Ascending aorta (tissue), 2 donors: ENCODE results near the gene POMT1. TPM values are rescaled to one million over a fixed set of nuclear protein-coding genes. Genes with fewer than 3 reads are reported as not detected.
A peak's percentile ranks its signal among the peaks of the same experiment; 100 is the strongest.

Source experiments
- DNase-seq, 2 donors: peaks; one replicate each; pipeline ENCODE4 v3.0.0-alpha.2; 2019; ENCODE audit warnings: low spot score in 2 of 2
- H3K27ac ChIP-seq, 2 donors: fragments of 200-600 bp; sonication (generic); one replicate each; pipeline ENCODE4 v1.5.1; 2016 to 2017; ENCODE audit warnings: mild to moderate bottlenecking in 1 of 2
- H3K27me3 ChIP-seq: fragments of 200-600 bp; sonication (generic); one replicate; pipeline ENCODE4 v1.5.1; 2017
- H3K36me3 ChIP-seq, 2 donors: fragments of 200-600 bp; sonication (generic); one replicate each; pipeline ENCODE4 v1.5.1; 2016
- H3K4me1 ChIP-seq, 2 donors: fragments of 200-600 bp; sonication (generic); one replicate each; pipeline ENCODE4 v1.5.1; 2016 to 2017; ENCODE audit warnings: mild to moderate bottlenecking in 1 of 2
- H3K4me3 ChIP-seq, 2 donors: fragments of 200-600 bp; sonication (generic); one replicate each; pipeline ENCODE4 v1.5.1; 2016 to 2017; ENCODE audit warnings: mild to moderate bottlenecking in 1 of 2
- H3K9me3 ChIP-seq, 2 donors: fragments of 200-600 bp; sonication (generic); one replicate each; pipeline ENCODE4 v1.5.1; 2016
- intact Hi-C: fragments of 100-400 bp; cut with DNase I; formaldehyde crosslinking; loops from one replicate; pipeline ENCODE4 v1.15.1; 2023
- total RNA-seq: library from RNA; depleted of rRNA; stranded (reverse); fragments of >200 nt; gene quantifications from one replicate; pipeline ENCODE4 v1.1.0, GENCODE V29; 2016
- TF ChIP-seq, protein P1 (sequence below), 3 experiments: fragments of 200-600 bp in 2 of 3; fragments of 450-650 bp in 1 of 3; sonication (generic) in 2 of 3; IDR thresholded peaks; one replicate each; pipeline ENCODE4 v1.5.1; 2016 to 2019; ENCODE audit warnings: antibody characterized with exemption in 3 of 3, mild to moderate bottlenecking in 1 of 3, moderate library complexity in 1 of 3

The POMT1 gene
- total RNA-seq, 1 donor from 2014 or later, result 128 TPM

DNA sequence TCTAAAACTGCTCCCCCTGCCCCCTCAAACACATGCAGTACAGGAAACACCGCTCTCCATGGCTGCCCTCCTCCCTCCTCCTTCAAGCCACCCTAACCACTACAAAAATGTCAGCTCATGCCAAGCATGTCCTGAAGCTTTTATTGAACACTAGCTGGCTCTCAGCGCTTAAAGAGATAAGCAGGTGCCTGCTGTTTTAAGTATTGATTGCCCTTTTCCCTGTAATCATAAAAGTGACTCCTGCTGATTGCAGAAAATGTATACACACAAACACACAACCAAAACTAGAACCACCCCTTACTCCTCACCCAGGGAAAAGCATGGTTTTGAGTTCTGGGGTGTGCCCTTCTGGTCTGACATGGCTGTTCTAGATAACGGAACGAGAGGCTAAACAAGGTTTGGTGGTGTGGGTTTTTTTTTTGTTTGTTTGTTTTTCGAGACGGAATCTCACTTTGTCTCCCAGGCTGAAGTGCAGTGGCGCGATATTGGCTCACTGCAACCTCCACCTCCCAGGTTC is 32.1 kb downstream of the POMT1 start:
- no peak for DNase-seq
- Histone ChIP-seq H3K4me1 (peaks cover 8 to 11% of the 10 kb centered on the region in 2 donors), H3K27me3 (no peaks in the 10 kb centered on the region), H3K9me3 (no peaks in the 10 kb centered on the region), H3K27ac (no peak overlapping the region), H3K36me3 (peaks cover 3 to 5% of the 10 kb centered on the region in 2 donors), H3K4me3 (no peak overlapping the region)
- TF ChIP-seq, protein P1, sequence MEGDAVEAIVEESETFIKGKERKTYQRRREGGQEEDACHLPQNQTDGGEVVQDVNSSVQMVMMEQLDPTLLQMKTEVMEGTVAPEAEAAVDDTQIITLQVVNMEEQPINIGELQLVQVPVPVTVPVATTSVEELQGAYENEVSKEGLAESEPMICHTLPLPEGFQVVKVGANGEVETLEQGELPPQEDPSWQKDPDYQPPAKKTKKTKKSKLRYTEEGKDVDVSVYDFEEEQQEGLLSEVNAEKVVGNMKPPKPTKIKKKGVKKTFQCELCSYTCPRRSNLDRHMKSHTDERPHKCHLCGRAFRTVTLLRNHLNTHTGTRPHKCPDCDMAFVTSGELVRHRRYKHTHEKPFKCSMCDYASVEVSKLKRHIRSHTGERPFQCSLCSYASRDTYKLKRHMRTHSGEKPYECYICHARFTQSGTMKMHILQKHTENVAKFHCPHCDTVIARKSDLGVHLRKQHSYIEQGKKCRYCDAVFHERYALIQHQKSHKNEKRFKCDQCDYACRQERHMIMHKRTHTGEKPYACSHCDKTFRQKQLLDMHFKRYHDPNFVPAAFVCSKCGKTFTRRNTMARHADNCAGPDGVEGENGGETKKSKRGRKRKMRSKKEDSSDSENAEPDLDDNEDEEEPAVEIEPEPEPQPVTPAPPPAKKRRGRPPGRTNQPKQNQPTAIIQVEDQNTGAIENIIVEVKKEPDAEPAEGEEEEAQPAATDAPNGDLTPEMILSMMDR (IDR thresholded peaks at IDR 0.05), result no peak
- intact Hi-C loops, result loop anchor here (5.0 kb wide), 1 partner anchor 208 kb away; the partner anchor contains the start of gene RAPGEF1

DNA sequence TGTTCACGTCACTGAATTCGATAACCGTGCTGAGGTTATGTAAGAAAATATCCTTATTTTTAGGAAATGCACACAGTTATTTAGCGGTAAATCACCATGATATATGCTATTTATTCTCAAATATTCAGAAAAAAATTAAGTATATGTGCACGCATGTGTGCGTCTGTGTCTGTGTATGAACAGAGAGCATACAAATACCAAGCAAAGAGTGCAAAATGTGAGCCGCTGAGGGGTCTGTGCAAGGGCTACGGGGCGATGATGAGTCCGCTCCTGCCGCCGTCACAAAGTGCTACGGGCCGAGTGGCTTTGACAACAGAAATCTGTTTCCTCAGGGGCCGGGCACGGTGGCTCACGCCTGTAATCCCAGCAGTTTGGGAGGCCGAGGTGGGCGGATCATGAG is 35.2 kb downstream of the POMT1 start:
- H3K27me3 ChIP-seq, result no peaks in the 10 kb centered on the region
- no peak for DNase-seq
- H3K4me3 ChIP-seq, result no peak overlapping the region
- intact Hi-C loops, result no loop called here
- H3K27ac ChIP-seq, result no peak overlapping the region
- peaks cover 3 to 10% of the 10 kb centered on the region in 2 donors for H3K9me3 ChIP-seq
- no peaks in the 10 kb centered on the region for H3K36me3 ChIP-seq
- H3K4me1 ChIP-seq, result no peaks in the 10 kb centered on the region
- TF ChIP-seq, protein P1 (IDR thresholded peaks at IDR 0.05), result no peak

DNA sequence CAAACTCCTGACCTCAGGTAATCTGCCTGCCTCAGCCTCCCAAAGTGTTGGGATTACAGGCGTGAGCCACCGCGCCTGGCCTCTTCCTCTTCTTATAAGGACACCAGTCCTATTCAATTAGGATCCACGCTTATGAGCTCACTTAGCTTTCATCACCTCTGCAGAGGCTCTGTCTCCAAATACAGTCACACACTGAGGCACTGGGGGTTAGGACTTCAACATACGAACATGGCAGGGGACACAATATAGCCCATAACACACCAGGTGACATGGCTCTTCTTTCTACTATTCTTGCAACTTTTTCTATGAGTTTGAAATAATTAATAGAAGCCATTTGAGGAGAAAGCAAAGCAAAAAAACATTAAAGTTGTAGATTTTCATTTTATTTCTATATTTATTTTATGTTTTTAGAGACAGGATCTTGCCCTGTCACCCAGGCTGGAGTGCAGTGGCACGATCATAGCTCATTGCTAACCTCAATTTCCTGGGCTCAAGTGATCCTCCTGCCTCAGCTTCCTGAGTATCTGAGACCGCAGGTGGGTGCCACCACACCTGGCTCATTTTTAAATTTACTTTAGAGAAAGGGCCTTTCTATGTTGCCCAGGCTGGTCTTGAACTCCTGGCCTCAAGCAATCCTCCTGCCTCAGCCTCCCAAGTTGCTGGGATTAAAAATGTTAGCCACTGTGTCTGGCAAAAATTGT is 36.7 kb downstream of the POMT1 start:
- TF ChIP-seq, protein P1 (IDR thresholded peaks at IDR 0.05), result no peak
- intact Hi-C loops, result no loop called here
- no peaks in the 10 kb centered on the region for H3K36me3 ChIP-seq
- no peak overlapping the region for H3K27ac ChIP-seq
- DNase-seq, result no peak
- no peak overlapping the region for H3K4me3 ChIP-seq
- H3K9me3 ChIP-seq, result peaks cover 10 to 24% of the 10 kb centered on the region in 2 donors
- no peaks in the 10 kb centered on the region for H3K4me1 ChIP-seq
- H3K27me3 ChIP-seq, result no peaks in the 10 kb centered on the region

DNA sequence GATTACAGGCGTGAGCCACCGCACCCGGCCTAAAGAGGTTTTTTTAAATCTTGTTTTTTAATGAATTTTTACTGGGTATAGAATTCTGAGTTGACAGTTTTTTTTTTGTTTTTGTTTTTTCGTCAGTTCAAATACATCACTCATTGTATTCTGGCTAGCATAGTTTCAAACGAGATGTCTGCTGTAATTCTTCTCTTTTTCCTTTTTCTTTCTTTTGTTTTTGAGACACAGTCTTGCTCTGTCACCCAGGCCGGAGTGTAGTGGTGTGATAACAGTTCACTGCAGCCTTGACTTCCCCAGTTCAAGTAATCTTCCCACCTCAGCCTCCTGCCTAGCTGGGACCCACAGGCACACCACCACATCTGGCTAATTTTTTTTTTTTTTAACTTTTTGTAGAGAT is 40.4 kb downstream of the POMT1 start:
- H3K27me3 ChIP-seq, result no peaks in the 10 kb centered on the region
- no peak overlapping the region for H3K27ac ChIP-seq
- DNase-seq, result no peak
- no peaks in the 10 kb centered on the region for H3K36me3 ChIP-seq
- H3K4me3 ChIP-seq, result no peak overlapping the region
- peaks cover 0 to 11% of the 10 kb centered on the region in 2 donors for H3K4me1 ChIP-seq
- intact Hi-C loops, result no loop called here
- TF ChIP-seq, protein P1 (IDR thresholded peaks at IDR 0.05), result no peak
- peaks cover 10 to 26% of the 10 kb centered on the region in 2 donors for H3K9me3 ChIP-seq

DNA sequence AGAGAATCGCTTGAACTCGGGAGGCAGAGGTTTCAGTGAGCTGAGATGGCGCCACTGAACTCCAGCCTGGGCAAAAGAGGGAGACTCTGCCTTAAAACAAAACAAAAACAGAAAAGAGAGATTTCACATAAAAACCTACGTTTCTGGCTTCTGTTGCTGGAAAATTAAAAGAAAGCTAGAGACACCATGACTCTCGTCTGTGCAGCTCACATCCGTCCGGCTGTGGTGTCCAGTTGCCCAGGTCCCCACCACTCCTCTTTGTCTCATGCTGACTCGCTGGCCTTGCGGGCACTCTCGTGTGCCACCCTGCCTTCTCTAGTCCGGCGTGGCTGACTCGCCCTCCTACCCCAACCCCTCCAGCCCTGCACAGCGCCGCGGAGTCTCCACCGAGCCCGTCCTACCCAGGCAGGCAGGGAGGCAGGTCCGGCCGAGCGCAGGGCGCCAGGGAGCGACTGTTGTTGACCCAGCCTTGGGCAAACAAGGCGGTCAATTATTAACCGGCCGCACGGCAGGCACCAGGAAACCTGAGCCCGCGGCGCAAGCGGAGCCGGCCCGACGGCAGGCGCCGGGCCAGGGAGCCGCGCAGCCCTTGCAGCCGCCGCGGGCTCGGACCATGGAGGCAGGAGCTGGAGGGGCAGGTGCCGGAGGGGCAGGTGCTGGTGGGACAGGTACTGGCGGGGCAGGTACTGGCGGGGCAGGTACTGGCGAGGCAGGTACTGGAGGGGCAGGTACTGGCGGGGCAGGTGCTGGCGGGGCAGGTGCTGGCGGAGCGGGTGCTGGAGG is 42.5 kb downstream of the POMT1 start, which contains the start of gene PRRT1B:
Gene PRRT1B, plus strand, starts transcription at position 521 of the 783 bp plus-strand sequence. Its CDS starts 93 bp downstream, at position 614.
- Histone ChIP-seq H3K27ac (no peak within 1 kb of the TSS), H3K36me3 (no peaks in the 10 kb centered on the region), H3K9me3 (peaks cover 10 to 26% of the 10 kb centered on the region in 2 donors), H3K4me1 (peaks cover 0 to 11% of the 10 kb centered on the region in 2 donors), H3K4me3 (peak within 1 kb of the TSS; percentile 51 to 52), H3K27me3 (no peaks in the 10 kb centered on the region)
- DNase-seq, result no peak
- intact Hi-C loops, result no loop called here
- TF ChIP-seq, protein P1 (IDR thresholded peaks at IDR 0.05), result no peak
